Ammon's horn (tissue), 1 donor: ENCODE results near the gene SLC22A17.
A peak's percentile ranks its signal among the peaks of the same experiment; 100 is the strongest.
"Not testable (repeated sequence)": the region's sequence is repeated elsewhere in the genome, so short reads cannot be mapped to it uniquely, and the experiment has no call there.

Source experiments
- DNase-seq: peaks from one replicate; pipeline ENCODE4 v3.0.0-alpha.2; 2016; ENCODE audit warnings: low spot score

The SLC22A17 gene

GRCh38 chr14:23352506-23353432, at the start of gene SLC22A17:
TSS of gene SLC22A17 (minus strand) at chr14:23352887.
- DNase-seq: peak; percentile 97

GRCh38 chr14:23401291-23401690, 48.6 kb upstream of the SLC22A17 start:
- DNase-seq: no peak

- not testable (repeated sequence) for DNase-seq
Observed at GRCh38 chr14:23400496-23401149, 47.9 kb upstream of the SLC22A17 start.

- no peak for DNase-seq
Observed at GRCh38 chr14:23399591-23399990, 46.9 kb upstream of the SLC22A17 start.

- DNase-seq: no peak
Observed at GRCh38 chr14:23399136-23399535, 46.4 kb upstream of the SLC22A17 start.

- DNase-seq: no peak
Observed at GRCh38 chr14:23398348-23398747, 45.7 kb upstream of the SLC22A17 start.

- no peak for DNase-seq
Observed at GRCh38 chr14:23396781-23397407, 44.2 kb upstream of the SLC22A17 start.

- no peak for DNase-seq
Observed at GRCh38 chr14:23396126-23396525, 43.4 kb upstream of the SLC22A17 start.

- no peak for DNase-seq
Observed at GRCh38 chr14:23392613-23393012, 39.9 kb upstream of the SLC22A17 start.

- DNase-seq: not testable (repeated sequence)
Observed at GRCh38 chr14:23389871-23390270, 37.2 kb upstream of the SLC22A17 start.

- no peak for DNase-seq
Observed at GRCh38 chr14:23389396-23389795, 36.7 kb upstream of the SLC22A17 start.

- no peak for DNase-seq
Observed at GRCh38 chr14:23388996-23389395, 36.3 kb upstream of the SLC22A17 start.

- DNase-seq: no peak
Observed at GRCh38 chr14:23387916-23388882, 35.5 kb upstream of the SLC22A17 start.

- no peak for DNase-seq
Observed at GRCh38 chr14:23386999-23387398, 34.3 kb upstream of the SLC22A17 start.

GRCh38 chr14:23386266-23386657, 33.6 kb upstream of the SLC22A17 start:
- DNase-seq: not testable (repeated sequence)

GRCh38 chr14:23385642-23386265, 33.1 kb upstream of the SLC22A17 start:
- no peak for DNase-seq

GRCh38 chr14:23385244-23385641, 32.6 kb upstream of the SLC22A17 start:
- no peak for DNase-seq

- no peak for DNase-seq
Observed at GRCh38 chr14:23384364-23385080, 31.8 kb upstream of the SLC22A17 start.

GRCh38 chr14:23382731-23383440, 30.2 kb upstream of the SLC22A17 start:
- no peak for DNase-seq

GRCh38 chr14:23382276-23382675, 29.6 kb upstream of the SLC22A17 start:
- no peak for DNase-seq
